ENCODE results near the gene RPTOR. TPM values are rescaled to one million over a fixed set of nuclear protein-coding genes. Genes with fewer than 3 reads are reported as not detected.

The RPTOR gene
- total RNA-seq, 1 experiment from 2014 or later: 25.1 TPM

GRCh38 chr17:80927791-80928216, 383.2 kb downstream of the RPTOR start:
- Histone ChIP-seq H3K4me2 (ENCODE audit: insufficient read depth, insufficient read length, low read length) (no peak overlapping the region), H3K9ac (ENCODE audit: extremely low read depth, insufficient read length, low read length) (no peak overlapping the region), H3K56ac (ENCODE audit: insufficient read length, low read depth, low read length) (no peak overlapping the region), H3T11ph (ENCODE audit: low read length) (no peak overlapping the region), H3K18ac (ENCODE audit: insufficient read length, low read depth, low read length) (no peak overlapping the region), H3K14ac (ENCODE audit: insufficient read depth, low read length) (no peak overlapping the region), H4K8ac (replicated peaks; ENCODE audit: insufficient read length, low read depth, low read length) (no peak overlapping the region), H3K27me3 (ENCODE audit: insufficient read depth, low read length) (no peaks in the 10 kb centered on the region; the same call in 1 of the 2 replicates), H2BK120ac (ENCODE audit: low read depth, low read length, poor library complexity, severe bottlenecking) (no peak overlapping the region), H3K79me1 (ENCODE audit: insufficient read depth, low read depth, low read length, poor library complexity, severe bottlenecking) (no peaks in the 10 kb centered on the region), H3K4me1 (ENCODE audit: insufficient read depth, low read length) (no peaks in the 10 kb centered on the region), H2BK5ac (ENCODE audit: insufficient read length, low read length) (no peak overlapping the region), H4K5ac (ENCODE audit: insufficient read length, low read depth, low read length) (no peak overlapping the region), H3K9me3 (ENCODE audit: control insufficient read depth, low read depth, low read length) (no peaks in the 10 kb centered on the region), H3K27ac (ENCODE audit: insufficient read length, low read depth, low read length) (no peak overlapping the region), H2BK20ac (ENCODE audit: low read depth, low read length, poor library complexity, severe bottlenecking) (no peak overlapping the region), H2BK12ac (ENCODE audit: insufficient read length, low read depth, low read length) (no peak overlapping the region), H3K79me2 (ENCODE audit: insufficient read depth, low read length) (no peaks in the 10 kb centered on the region), H2AFZ (ENCODE audit: low read length) (no peak overlapping the region), H4K91ac (ENCODE audit: insufficient read length, low read depth, low read length) (no peak overlapping the region), H2BK15ac (ENCODE audit: low read depth, low read length) (no peak overlapping the region), H3K4ac (ENCODE audit: low read depth, low read length) (no peak overlapping the region), H3K23ac (ENCODE audit: insufficient read length, low read depth, low read length) (no peak overlapping the region), H2AK5ac (ENCODE audit: insufficient read length, low read length) (no peak overlapping the region), H4K20me1 (ENCODE audit: control insufficient read depth, insufficient read depth, insufficient read length) (no peaks in the 10 kb centered on the region), H3K23me2 (ENCODE audit: insufficient read length, low read depth, low read length, poor library complexity, severe bottlenecking) (peaks cover 3% of the 10 kb centered on the region)
- Mint-ChIP-seq H3K36me3 (ENCODE audit: insufficient read depth in 1 of 3, low read depth in 3 of 3) (peaks cover 0 to 20% (median 11%) of the 10 kb centered on the region in 3 experiments), H3K4me3 (no peak overlapping the region), H3K27me3 (ENCODE audit: low read depth) (peaks cover 90% of the 10 kb centered on the region), H3K4me1 (peaks cover 26 to 28% of the 10 kb centered on the region in 2 experiments), H3K9me3 (no peaks in the 10 kb centered on the region), H3K27ac (no peak overlapping the region)
- no peak; the same call in 1 of the 3 replicates for TF ChIP-seq CTCF (conservative IDR thresholded peaks at IDR 0.05)
- DNase-seq: no peak
- WGBS (ENCODE audit: extremely low coverage, insufficient read length, low lambda C conversion rate): no CpG with 5 or more reads among the region's 11 CpGs

Data from H9 (cell line).